GM19452 (cell line): ENCODE measurements around the gene CEP112.
"Not testable (repeated sequence)": the region's sequence is repeated elsewhere in the genome, so short reads cannot be mapped to it uniquely, and the experiment has no call there.

Source experiments
- ATAC-seq: cut with Tn5 transposase; IDR thresholded peaks from one replicate; pipeline ENCODE4 v1.9.1; 2021; ENCODE audit not compliant: unreplicated experiment

The CEP112 gene

GRCh38 chr17:66165537-66166123 lies 26.3 kb downstream of the CEP112 start:
- ATAC-seq, result no peak

GRCh38 chr17:66155055-66155454 lies 36.9 kb downstream of the CEP112 start:
- not testable (repeated sequence) for ATAC-seq

- ATAC-seq, result no peak
Observed at GRCh38 chr17:66152756-66153155, 39.2 kb downstream of the CEP112 start.

GRCh38 chr17:66150708-66151107 lies 41.2 kb downstream of the CEP112 start:
- ATAC-seq, result no peak

- no peak for ATAC-seq
Observed at GRCh38 chr17:66149562-66149961, 42.4 kb downstream of the CEP112 start.

- ATAC-seq, result no peak
Observed at GRCh38 chr17:66146394-66146793, 45.5 kb downstream of the CEP112 start.

GRCh38 chr17:66143657-66144282 lies 48.2 kb downstream of the CEP112 start:
- no peak for ATAC-seq

- no peak for ATAC-seq
Observed at GRCh38 chr17:66142428-66142827, 49.5 kb downstream of the CEP112 start.

- no peak for ATAC-seq
Observed at GRCh38 chr17:66138120-66138519, 53.8 kb downstream of the CEP112 start.

- no peak for ATAC-seq
Observed at GRCh38 chr17:66135896-66136295, 56.0 kb downstream of the CEP112 start.

- ATAC-seq, result no peak
Observed at GRCh38 chr17:66135219-66135618, 56.7 kb downstream of the CEP112 start.

- no peak for ATAC-seq
Observed at GRCh38 chr17:66129759-66130158, 62.2 kb downstream of the CEP112 start.

- no peak for ATAC-seq
Observed at GRCh38 chr17:66126231-66126630, 65.7 kb downstream of the CEP112 start.

GRCh38 chr17:66123163-66123562 lies 68.8 kb downstream of the CEP112 start:
- no peak for ATAC-seq

GRCh38 chr17:66115246-66115645 lies 76.7 kb downstream of the CEP112 start:
- no peak for ATAC-seq

GRCh38 chr17:66114609-66115008 lies 77.3 kb downstream of the CEP112 start:
- ATAC-seq, result no peak

- ATAC-seq, result no peak
Observed at GRCh38 chr17:66107731-66108130, 84.2 kb downstream of the CEP112 start.

GRCh38 chr17:66098040-66098439 lies 93.9 kb downstream of the CEP112 start:
- ATAC-seq, result no peak

GRCh38 chr17:66094727-66095126 lies 97.2 kb downstream of the CEP112 start:
- no peak for ATAC-seq

- no peak for ATAC-seq
Observed at GRCh38 chr17:66091445-66092080, 100.4 kb downstream of the CEP112 start.

GRCh38 chr17:66089764-66090163 lies 102.2 kb downstream of the CEP112 start:
- ATAC-seq, result no peak

- no peak for ATAC-seq
Observed at GRCh38 chr17:66088173-66088572, 103.8 kb downstream of the CEP112 start.

- no peak for ATAC-seq
Observed at GRCh38 chr17:66087073-66087472, 104.9 kb downstream of the CEP112 start.
